ENCODE results near the gene WFDC8.
"Not testable (repeated sequence)": the region's sequence is repeated elsewhere in the genome, so short reads cannot be mapped to it uniquely, and the experiment has no call there.

WFDC8 gene

GRCh38 chr20:45579184-45579583, at the start of gene WFDC8:
TSS of gene WFDC8 (minus strand) at chr20:45579284. CDS start at chr20:45579247, 37 bp downstream.
- DNase-seq (ENCODE audit: low read depth in 2 of 2) = no peak

- no peak for DNase-seq (ENCODE audit: low read depth in 2 of 2)
Observed at GRCh38 chr20:45626540-45626939, 47.5 kb upstream of the WFDC8 start.

- DNase-seq (ENCODE audit: low read depth in 2 of 2) = no peak
Observed at GRCh38 chr20:45621593-45621992, 42.5 kb upstream of the WFDC8 start.

- no peak for DNase-seq (ENCODE audit: low read depth in 2 of 2)
Observed at GRCh38 chr20:45617591-45617990, 38.5 kb upstream of the WFDC8 start.

- no peak for DNase-seq (ENCODE audit: low read depth in 2 of 2)
Observed at GRCh38 chr20:45612314-45612713, 33.2 kb upstream of the WFDC8 start.

GRCh38 chr20:45611054-45611453, 32.0 kb upstream of the WFDC8 start:
- peak; percentile 25 to 42 for DNase-seq (ENCODE audit: low read depth in 2 of 2)

GRCh38 chr20:45607810-45608209, 28.7 kb upstream of the WFDC8 start:
- DNase-seq (ENCODE audit: low read depth in 2 of 2) = no peak

GRCh38 chr20:45595235-45595634, 16.2 kb upstream of the WFDC8 start:
- no peak for DNase-seq (ENCODE audit: low read depth in 2 of 2)

- no peak for DNase-seq (ENCODE audit: low read depth in 2 of 2)
Observed at GRCh38 chr20:45593498-45593897, 14.4 kb upstream of the WFDC8 start.

GRCh38 chr20:45592574-45593189, 13.6 kb upstream of the WFDC8 start:
- DNase-seq (ENCODE audit: low read depth in 2 of 2) = no peak

- no peak for DNase-seq (ENCODE audit: low read depth in 2 of 2)
Observed at GRCh38 chr20:45589725-45590124, 10.6 kb upstream of the WFDC8 start.

GRCh38 chr20:45588800-45589199, 9.7 kb upstream of the WFDC8 start:
- no peak for DNase-seq (ENCODE audit: low read depth in 2 of 2)

- not testable (repeated sequence) for DNase-seq (ENCODE audit: low read depth in 2 of 2)
Observed at GRCh38 chr20:45585986-45586385, 6.9 kb upstream of the WFDC8 start.

GRCh38 chr20:45584294-45584693, 5.2 kb upstream of the WFDC8 start:
- not testable (repeated sequence) for DNase-seq (ENCODE audit: low read depth in 2 of 2)

GRCh38 chr20:45583502-45583901, 4.4 kb upstream of the WFDC8 start:
- no peak for DNase-seq (ENCODE audit: low read depth in 2 of 2)

GRCh38 chr20:45581702-45582101, 2.6 kb upstream of the WFDC8 start:
- DNase-seq (ENCODE audit: low read depth in 2 of 2) = no peak

- no peak for DNase-seq (ENCODE audit: low read depth in 2 of 2)
Observed at GRCh38 chr20:45578231-45578630, 853 bp downstream of the WFDC8 start.

GRCh38 chr20:45576995-45577394, 2.1 kb downstream of the WFDC8 start:
- no peak for DNase-seq (ENCODE audit: low read depth in 2 of 2)

- no peak for DNase-seq (ENCODE audit: low read depth in 2 of 2)
Observed at GRCh38 chr20:45575931-45576330, 3.2 kb downstream of the WFDC8 start.

- DNase-seq (ENCODE audit: low read depth in 2 of 2) = not testable (repeated sequence)
Observed at GRCh38 chr20:45569650-45570049, 9.4 kb downstream of the WFDC8 start.

- DNase-seq (ENCODE audit: low read depth in 2 of 2) = no peak
Observed at GRCh38 chr20:45564760-45565276, 14.3 kb downstream of the WFDC8 start.

GRCh38 chr20:45555198-45555597, 23.9 kb downstream of the WFDC8 start:
- DNase-seq (ENCODE audit: low read depth in 2 of 2) = no peak

GRCh38 chr20:45552456-45552855, 26.6 kb downstream of the WFDC8 start:
- DNase-seq (ENCODE audit: low read depth in 2 of 2) = no peak

GRCh38 chr20:45550765-45551164, 28.3 kb downstream of the WFDC8 start:
- DNase-seq (ENCODE audit: low read depth in 2 of 2) = no peak

Data from stimulated activated CD8-positive, alpha-beta memory T cell treated with anti-CD3 and anti-CD28 coated beads, Interleukin-2, amount 100 ng/mL, for 48 hours (primary cell).